Activated T-cell treated with anti-CD3 and anti-CD28 coated beads for 48 hours (primary cell): ENCODE results near the gene SPECC1.
"Not testable (repeated sequence)": the region's sequence is repeated elsewhere in the genome, so short reads cannot be mapped to it uniquely, and the experiment has no call there.

Source experiments
- DNase-seq: peaks from one replicate; pipeline ENCODE4 v3.0.0-alpha.2; 2020; ENCODE audit warnings: low read depth

Gene SPECC1

DNA sequence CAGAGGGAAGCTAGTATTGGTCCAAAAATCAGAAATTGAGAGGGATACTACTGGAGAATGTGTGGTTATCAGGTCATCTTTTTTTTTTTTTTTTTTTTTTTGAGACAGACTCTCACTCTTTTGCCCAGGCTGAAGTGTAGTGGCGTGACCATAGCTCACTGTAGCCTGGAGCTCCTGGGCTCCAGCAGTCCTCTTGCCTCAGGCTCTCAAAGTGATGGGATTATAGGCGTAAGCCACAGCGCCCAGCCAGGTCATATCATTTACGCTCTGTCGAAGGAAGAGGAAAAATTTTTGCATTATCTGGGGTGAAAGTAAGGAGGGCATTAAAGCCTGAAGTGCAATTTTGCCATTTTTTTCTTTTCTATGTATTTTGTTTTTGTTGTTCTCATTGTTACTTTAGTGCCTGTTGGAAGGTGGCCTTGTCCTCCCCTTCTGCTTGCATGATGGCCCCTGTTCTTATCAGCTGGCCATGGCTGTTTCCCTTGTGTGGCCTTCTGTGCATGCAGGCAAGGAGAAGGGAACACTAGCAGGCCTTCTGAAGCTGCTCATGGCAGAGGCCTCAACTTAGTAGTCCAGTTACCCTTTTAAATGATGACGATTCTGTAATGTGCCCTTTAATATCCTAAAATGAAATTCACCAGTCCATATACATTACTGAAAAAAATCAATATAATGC, 118.3 kb downstream of the SPECC1 start:
- no peak for DNase-seq

DNA sequence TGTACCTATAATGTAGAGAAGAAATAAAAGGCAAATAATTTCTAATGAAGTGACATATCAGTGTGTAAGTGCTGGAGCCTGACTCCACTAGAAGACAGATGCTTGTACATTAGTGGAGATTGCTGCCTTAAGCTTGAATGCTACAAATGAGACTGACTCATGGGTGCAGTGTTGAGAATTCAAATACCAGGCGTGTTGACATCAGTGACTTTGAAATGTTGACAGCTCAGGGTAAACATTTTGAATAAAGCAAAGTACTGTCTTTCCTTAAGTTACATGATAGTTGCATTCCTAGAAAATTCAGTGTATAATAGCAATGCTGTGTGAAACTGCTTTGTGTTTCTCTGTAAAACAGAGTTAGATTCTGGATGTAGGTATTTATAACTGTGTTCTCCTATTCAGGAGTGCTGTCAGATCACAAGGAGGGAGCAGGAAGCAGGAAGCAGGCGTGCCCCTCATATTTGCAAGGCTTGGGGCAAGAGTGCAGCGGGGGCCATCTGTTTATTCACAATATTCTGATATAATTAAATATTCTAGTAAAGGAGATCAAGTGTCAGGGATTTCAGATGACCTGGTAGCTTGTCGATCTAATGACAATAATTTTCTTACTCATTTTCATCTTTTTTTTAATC, 119.0 kb downstream of the SPECC1 start:
- DNase-seq, result no peak

DNA sequence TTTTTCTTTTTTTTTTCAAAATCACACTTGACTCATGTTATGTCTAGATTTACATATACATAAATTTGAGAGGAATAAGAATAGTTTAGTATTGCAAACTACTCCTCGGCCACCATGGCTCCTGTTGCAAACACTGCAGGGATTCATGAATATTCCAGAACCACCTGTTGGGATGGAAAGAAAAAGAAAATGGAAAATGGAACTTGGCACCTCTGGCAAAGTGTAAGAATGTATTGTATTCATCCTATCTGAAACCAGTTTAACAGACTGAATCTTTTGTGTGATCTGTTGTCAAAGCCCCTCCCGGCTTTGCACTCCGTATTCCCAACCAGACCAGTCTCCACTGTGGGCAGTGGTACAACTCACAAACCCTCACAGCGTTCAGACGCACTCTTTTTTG, 124.4 kb downstream of the SPECC1 start:
- DNase-seq, result no peak

DNA sequence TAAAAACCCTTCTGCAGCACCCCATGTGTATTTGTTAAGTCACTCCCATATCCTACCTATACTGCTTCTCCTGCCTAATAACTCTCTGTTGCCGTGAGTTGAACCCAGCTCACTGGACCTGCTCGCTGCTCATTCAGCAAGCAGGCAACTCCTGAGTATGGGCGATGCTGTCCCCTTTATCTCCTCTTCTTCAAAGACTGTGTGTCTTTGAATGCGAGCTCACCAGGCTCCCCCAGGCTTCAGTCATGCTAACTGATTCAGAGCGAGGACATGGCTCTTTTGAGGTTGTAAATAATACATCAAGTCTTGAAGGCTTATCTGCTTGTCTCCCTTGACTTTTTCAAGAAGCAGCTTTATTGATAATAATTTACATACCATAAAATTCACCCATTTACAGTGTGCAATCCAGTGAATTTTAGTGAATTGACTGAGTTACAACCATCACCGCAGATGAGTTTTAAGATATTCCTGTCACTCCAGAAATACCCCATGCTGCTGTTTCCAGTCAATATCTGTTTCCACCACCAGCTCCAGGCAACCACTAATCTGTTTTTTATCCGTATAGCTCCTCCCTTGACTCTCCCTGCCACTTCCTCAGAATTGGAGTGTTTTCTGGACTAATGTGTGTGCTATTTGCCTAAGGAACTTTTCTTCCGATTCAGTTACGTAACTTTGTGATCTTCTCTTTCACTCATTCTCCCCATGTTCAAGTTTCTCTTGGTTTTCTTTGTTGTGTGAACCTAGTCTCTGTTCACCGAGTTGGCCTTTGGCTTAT, 132.2 kb downstream of the SPECC1 start:
- no peak for DNase-seq

DNA sequence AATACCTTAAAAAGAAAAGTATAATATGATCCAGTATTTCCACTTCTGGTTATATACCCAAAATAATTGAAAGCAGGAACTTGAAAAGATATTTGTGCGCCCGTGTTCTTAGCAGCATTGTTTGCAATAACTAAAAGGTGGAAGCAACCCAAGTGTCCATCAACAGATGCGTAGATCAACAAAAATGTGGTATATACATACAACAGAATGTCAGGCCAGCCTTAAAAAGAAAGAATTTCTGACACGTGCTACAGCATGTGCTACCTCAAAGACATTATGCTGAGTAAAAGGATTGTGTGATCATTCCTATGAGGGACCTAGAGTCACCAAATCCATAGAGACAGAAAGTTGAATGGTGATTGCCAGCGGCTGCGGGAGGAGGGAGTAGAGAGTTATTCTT, 133.1 kb downstream of the SPECC1 start:
- no peak for DNase-seq

DNA sequence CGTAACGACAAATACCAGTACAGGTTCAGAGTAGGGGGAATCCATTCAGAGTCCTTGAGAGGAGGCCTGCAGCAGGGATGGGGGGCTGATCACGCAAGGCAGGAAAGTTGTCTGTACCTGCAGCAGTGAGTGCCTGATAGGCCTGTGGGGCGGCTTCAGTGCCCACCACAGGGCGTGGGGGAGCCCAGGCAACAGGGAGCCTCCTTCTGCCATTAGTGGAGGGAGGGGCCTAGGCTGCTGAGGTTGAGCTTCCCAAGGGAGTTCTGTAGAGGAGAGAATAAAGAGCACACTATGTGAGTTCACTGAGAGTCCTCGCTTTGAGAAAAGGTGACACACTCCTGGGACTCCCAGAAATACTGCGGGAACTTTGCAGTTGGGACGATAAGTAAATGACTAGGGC, 134.6 kb downstream of the SPECC1 start:
- DNase-seq, result no peak

DNA sequence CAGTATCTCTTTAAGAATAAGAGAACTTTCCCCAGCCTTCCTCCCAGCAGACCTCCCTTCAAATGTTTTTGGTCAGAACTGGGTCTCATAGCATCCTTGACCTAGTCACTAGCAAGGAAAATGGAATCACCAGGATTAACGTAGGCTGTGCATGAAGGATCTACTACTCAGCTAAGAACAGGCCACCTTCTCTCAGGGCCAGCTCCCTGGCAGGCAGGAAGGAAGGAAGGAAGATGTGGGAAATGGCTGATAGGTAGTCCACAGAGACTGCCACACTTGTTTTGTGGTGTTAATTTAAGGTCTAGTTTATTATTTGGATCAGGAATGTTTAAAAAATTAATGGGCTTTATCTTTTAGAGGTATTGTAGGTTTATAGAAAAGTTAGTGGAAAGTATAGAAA, 136.4 kb downstream of the SPECC1 start:
- no peak for DNase-seq

DNA sequence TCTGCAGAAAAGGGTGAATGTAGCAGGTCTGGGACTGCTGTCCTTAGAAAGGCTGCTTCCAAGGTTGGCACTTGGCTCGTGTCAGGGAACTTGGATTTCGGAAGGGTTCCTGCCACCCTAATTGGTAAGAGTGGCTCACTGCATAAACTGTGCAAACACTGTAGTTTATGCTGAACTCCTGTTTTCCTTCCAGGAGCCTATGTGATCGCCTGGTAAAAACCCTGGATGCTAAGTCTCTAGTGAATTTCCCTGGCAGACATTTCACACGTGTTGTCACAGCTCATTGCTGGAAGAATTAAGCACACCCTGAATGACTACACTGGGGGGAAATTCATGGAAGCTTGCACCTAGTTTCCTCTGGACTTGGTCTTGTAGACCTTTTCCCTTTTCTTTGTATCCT, 140.1 kb downstream of the SPECC1 start:
- no peak for DNase-seq

DNA sequence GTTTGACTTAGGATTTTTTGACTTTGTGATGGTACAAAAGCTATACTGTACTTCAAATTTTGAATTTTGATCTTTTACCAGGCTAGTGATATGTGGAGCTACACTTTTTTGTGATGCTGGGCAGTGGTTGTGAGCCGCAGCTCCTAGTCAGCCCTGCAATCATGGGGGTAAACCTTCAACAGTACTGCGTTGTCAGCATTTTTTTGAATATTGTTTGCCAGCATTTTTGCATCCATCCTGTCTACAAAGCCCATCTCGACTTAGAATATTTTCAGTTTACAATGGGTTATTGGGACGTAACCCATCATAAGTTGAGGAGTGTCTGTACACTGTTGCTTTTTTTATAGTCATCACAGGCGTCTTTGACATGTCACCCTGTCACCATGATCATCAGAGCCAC, 142.0 kb downstream of the SPECC1 start:
- no peak for DNase-seq

DNA sequence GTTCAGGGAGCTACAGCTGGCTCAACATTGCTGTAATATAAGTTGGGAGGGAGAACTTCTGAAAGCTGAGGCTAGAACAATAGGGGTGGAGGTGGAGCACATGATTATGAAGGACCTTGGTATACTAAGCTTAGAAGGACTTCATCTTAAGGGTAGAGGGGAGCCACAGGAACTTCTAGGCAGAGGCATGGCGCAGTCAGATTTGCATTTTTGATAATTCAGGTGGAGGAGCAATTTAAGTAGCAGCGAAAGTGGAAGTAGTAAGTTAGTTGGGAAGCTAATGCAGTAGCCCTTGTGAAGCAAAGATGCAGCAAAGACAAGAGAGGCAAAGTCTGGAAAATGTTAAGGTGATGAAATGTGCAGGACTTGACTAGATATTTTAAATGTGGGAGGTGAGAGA, 144.1 kb downstream of the SPECC1 start:
- DNase-seq, result no peak

DNA sequence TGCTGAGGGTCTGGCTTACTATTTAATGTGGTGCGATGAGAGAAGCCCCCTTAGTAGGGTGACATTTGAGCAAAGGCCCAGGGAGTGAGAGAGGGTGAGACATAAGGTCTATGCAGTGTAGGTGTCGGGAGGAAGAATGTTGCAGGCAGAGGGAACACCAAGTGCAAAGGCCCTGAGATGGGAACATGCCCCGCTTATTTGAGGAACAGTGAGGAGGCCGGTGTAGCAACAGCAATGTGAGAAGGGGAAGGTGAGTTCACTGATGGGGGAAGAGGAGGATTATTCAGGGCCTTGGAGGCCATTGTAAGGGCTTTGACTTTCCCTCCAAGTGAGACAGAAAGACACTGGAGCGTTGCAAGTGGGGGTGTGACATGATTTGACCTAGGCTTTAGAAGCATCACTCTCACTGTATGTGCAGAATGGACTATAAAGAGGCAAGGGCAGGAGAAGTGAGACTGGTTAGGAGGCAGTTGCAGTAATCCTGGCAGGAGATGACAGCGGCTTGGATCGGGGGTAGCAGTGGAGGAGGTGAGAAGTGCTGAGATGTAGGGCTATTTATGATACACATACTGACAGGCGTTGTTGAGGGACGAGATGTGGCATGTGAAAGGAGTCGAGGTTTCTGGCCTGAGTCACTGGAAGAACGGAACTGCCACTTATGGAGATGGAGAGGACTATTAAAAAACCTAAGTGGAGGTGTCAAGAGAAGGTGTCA, 145.3 kb downstream of the SPECC1 start:
- DNase-seq, result no peak

DNA sequence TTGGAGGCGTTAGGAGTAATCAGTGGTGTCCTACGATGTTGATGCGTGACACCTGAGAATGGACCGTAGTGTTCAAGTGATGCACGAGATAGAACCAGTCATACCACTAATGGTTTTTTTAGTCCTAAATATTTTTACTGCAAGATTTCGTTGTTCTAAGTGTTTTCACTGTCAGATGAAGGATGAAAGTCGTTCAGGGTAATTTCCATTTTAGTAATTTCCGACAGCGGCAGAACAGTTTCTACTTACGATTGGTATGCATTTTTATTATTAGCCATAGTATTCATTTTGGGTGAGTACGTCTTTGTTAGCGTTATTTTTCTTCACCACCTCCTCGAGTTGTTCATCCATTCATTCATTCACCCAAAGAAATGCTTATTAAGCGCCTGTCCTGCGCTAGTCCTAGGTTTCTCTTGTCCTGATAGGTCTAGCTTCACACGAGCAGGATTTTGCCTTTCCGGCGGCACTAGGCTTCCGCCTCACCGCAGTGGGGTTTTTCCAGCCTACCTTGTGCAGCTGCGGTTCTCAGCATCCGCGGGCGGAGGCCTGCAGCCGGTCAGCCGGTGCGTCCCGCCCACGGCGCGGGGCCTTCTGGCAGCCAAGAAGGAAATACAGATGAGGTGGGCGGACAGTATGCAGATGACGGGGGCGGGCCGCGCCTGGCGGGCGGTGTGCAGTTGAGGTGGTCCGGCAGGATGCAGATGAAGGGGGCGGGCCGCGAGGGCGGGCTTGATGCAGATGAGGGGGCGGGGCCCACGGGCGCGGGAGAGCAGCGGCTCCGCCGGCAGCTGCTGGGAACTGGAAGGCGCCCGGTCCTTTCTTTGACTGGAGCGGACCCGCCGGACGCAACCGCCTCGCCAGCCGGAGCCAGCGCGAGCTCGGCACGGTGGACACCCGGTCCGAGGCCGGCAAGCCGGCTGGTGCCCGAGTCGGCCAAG, 146.4 kb downstream of the SPECC1 start:
- peak; percentile 89 for DNase-seq

DNA sequence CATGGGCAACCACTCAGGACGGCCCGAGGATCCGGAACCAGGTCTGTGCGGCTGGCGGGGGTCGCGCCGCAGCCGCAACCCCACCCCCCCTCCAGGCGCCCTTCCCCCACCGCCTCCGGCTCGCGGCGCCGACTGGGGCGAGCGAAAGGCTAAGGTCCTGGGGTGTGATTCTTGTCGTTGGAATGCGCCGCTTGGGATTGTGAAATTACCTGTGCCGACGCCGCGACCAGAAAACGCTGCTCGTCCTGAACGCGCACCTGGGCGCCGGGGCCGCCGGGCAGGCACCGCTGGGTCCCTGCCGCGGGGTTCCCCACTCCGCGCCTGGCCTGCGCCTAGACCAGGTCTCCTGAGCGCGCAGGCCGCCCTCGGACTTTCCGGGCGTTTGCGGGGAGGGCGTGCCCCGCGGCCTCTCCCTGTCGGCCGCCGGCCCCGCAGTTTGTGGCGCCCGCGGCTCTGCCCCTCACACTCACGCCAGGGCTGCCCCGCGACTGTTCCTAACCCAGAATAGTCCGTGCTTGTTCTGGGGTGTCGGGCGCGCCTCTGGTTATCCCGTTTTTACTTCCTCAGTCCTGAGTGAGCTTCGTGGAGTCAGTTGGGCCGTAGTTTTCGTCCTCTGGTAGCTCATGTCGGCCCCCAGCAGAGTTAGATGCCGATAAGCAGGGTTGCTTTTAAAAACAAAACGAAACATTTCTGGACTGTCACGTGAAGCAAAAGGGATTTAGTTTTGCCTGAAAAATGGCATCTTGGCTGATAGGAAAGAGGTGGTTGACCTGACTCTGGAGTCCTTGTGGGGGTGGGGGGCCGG, 147.2 kb downstream of the SPECC1 start:
- peak; percentile 14 for DNase-seq

DNA sequence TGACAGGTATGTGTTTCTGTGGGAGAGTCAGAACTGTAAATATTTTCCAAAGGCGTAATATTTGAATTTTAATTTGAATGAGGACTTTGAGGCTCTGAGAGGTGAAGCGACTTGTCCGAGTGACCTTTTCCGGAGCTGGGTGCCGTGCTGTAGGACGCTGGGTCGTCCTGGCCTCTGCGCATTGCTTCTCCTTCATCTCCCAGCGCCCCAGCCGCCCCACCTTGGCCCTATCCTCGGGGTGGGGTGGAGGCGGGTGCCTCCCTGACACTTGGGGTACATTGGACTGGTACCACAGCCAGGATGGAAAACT, 147.8 kb downstream of the SPECC1 start:
- no peak for DNase-seq

DNA sequence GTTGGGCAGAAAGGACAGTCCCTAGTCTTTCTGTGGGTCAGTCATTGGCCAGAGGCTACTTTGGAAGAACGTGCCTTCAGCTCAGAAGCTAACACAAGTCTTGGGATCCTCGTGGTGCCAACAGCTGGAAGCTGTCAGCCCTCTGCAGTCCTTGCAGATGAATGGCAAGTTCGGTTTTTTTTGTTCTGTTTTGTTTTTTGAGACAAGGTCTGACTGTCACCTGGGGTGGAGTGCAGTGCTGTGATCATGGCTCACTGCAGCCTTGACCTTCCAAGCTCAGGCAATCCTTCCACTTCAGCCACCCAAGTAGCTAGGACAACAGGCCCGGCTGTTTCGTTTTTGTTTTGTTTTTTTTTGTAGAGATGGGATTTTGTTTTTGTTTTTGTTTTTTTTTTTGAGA, 149.4 kb downstream of the SPECC1 start:
- DNase-seq, result no peak

DNA sequence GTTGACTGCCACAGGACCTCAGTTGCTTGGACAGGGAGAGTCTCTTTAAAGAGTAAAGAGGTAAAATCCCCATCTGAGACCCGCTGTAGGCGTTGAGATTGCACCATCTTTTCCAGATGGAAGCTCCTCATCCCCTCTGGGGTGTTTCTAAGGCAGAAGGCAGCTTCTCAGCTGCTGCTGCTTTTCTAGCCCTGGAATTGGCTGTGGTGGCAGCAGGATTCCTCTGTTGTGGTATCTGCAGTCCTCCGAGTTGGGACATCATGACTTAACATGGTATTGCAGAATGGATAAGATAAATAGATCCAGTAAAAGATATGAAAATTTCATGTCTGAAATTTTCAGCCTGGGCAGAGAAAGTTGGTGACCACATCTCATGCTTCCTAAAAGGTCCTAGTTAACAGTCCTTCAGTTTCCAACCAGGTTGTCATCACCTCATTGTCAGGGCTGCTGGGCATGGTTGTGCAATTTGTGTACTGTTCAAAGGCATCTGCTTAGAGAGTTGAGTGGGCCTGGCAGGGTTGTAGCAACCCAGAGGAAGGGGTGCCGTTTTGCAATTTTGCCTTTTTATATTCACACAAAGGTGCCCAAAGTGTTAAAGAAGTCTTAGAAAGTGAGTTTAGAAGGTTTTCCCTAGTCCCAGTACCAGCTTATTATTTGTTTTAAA, 150.4 kb downstream of the SPECC1 start:
- no peak for DNase-seq

DNA sequence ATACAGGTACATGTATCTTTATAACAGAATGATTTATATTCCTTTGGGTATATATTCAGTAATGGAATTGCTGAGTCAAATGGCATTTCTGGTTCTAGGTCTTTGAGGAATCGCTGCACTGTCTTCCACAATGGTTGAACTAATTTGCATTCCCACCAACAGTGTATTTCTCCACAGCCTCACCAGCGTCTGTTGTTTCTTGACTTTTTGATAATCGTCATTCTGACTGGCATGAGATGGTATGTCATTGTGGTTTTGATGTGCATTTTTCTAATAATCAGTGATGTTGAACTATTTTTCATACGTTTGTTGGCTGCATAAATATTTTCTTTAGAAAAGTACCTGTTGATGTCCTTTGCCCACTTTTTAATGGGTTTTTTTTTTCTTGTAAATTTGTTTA, 156.4 kb downstream of the SPECC1 start:
- DNase-seq, result not testable (repeated sequence)

DNA sequence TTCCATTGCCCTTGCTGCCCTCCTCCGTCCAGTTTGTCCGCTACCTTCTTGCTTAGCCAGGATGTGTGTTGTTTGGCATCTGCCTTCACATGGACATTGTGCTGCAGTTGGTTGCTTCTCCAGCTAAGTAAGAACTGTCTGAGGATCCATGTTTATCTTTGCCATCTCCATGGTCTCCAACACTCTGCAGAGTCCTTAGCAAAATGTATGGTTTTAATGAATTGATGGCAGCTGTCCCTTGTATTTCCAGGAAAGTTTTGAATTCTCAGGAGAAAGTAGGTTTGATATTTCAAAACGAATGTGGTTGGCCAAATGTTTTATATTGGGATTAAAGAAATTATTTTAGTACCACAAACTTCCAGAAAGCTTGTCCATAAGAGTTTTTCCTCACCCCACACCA, 160.9 kb downstream of the SPECC1 start:
- DNase-seq, result no peak

DNA sequence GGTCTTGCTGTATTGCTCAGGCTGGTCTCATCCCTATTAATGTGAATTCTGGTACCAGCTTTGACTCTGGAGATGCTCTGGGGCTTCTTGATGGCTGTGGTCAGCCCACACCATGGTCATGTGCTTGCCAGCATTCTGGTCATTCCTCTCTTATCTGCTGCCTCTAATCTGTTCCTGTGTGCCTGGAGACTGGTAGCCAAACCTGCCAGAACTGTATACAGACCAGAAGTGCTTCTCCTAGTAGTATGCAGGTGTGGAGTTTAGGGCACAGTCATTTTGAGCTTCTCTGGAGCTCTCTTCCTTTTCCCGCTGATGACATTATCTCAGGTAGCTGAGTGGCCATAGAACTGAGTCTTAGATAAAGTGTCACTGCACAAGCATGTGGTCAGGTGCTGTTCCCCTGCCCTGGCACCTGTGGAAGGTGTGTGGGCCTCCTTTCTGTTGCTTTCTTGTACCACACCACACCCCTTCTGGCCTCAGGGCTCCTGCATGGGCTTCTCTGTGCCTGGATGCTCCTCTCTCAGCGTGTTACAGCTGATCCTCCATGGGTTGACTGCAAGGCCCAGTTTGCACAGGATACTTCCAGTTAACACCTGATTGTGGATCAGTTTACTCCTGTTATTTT, 162.7 kb downstream of the SPECC1 start:
- DNase-seq, result no peak

DNA sequence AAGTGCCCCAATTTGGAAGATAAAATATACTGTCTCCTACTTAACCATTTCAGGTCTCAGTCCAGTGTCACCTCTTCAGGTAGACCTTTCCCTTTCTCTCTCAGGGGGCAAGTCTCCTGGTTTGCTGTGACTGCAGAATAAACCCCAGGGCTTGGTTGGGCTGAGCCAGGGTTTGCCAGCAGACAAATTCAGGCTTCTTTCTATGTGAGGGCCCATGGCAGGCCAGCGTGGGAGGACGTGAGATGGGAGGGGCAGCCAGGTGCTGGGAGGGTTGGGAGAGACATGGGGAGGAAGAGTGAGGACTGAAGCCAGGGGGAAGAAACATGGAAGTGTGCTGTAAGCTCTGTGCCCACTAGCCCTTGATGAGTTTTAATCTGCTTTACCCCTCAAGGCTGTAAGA, 163.2 kb downstream of the SPECC1 start:
- no peak for DNase-seq
